Measurements from ENCODE around the gene EDA. TPM values are rescaled to one million over a fixed set of nuclear protein-coding genes. Genes with fewer than 3 reads are reported as not detected.

The EDA gene
- total RNA-seq, 1 experiment from 2014 or later, result 0.23 TPM

DNA sequence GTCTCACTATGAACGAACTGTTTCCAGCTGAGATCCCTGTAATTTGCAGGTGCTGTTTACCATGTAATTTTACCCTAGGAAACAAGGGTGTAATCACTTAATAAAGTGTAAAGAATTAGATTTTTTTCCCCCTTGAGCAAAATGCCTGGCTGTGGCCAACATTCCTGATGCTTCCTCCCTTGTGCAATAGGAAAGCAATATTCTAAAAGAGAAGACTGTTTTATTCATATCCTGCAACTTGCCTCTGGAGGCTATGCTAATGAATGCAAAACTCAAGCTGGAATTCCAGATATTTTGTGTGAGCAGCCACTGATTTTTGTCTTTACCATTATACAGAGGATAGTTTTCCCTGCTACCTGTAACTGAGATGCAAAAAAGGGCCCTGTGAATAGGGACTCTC is 335.8 kb downstream of the EDA start:
- POLR2A ChIA-PET, result no interaction called here
- in situ Hi-C loops (cut with HindIII; ENCODE audit: low pct_unique_long_range_greater_than_20kb, low sequenced_read_pairs), result no loop called here

DNA sequence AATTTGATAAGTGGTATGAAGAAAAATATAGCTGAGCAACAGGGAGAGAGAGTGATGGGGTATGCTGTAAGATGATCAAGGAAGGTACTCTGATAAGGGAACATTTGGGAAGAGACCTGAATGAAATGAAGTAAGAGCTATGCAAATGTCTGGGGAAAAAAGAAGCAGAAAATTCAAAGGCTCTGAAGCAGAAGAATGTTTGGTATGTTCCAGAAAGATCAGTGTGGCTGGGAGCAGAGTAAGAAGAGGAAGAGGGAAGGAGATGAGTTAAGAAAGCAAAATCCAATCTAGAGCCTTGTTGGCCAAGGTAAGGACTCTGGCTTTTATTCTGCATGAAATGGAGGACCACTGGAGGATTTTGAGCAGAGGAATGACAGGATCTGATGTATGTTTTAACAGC is 343.8 kb downstream of the EDA start:
- TF ChIP-seq, protein P1, sequence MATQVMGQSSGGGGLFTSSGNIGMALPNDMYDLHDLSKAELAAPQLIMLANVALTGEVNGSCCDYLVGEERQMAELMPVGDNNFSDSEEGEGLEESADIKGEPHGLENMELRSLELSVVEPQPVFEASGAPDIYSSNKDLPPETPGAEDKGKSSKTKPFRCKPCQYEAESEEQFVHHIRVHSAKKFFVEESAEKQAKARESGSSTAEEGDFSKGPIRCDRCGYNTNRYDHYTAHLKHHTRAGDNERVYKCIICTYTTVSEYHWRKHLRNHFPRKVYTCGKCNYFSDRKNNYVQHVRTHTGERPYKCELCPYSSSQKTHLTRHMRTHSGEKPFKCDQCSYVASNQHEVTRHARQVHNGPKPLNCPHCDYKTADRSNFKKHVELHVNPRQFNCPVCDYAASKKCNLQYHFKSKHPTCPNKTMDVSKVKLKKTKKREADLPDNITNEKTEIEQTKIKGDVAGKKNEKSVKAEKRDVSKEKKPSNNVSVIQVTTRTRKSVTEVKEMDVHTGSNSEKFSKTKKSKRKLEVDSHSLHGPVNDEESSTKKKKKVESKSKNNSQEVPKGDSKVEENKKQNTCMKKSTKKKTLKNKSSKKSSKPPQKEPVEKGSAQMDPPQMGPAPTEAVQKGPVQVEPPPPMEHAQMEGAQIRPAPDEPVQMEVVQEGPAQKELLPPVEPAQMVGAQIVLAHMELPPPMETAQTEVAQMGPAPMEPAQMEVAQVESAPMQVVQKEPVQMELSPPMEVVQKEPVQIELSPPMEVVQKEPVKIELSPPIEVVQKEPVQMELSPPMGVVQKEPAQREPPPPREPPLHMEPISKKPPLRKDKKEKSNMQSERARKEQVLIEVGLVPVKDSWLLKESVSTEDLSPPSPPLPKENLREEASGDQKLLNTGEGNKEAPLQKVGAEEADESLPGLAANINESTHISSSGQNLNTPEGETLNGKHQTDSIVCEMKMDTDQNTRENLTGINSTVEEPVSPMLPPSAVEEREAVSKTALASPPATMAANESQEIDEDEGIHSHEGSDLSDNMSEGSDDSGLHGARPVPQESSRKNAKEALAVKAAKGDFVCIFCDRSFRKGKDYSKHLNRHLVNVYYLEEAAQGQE (IDR thresholded peaks at IDR 0.05; ENCODE audit: insufficient read depth in 1 of 2, low read depth in 2 of 2, low read length in 1 of 2), result no peak
- TF ChIP-seq TCF7L2 (IDR thresholded peaks at IDR 0.05; ENCODE audit: low read depth, low read length), result no peak
- TF ChIP-seq, protein P2, sequence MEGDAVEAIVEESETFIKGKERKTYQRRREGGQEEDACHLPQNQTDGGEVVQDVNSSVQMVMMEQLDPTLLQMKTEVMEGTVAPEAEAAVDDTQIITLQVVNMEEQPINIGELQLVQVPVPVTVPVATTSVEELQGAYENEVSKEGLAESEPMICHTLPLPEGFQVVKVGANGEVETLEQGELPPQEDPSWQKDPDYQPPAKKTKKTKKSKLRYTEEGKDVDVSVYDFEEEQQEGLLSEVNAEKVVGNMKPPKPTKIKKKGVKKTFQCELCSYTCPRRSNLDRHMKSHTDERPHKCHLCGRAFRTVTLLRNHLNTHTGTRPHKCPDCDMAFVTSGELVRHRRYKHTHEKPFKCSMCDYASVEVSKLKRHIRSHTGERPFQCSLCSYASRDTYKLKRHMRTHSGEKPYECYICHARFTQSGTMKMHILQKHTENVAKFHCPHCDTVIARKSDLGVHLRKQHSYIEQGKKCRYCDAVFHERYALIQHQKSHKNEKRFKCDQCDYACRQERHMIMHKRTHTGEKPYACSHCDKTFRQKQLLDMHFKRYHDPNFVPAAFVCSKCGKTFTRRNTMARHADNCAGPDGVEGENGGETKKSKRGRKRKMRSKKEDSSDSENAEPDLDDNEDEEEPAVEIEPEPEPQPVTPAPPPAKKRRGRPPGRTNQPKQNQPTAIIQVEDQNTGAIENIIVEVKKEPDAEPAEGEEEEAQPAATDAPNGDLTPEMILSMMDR (IDR thresholded peaks at IDR 0.05), result no peak
- TF ChIP-seq SIN3A (IDR thresholded peaks at IDR 0.05; ENCODE audit: borderline replicate concordance, insufficient read depth, low read depth, low read length), result no peak
- TF ChIP-seq POLR2AphosphoS5 (IDR thresholded peaks at IDR 0.05; ENCODE audit: low read depth, low read length), result no peak
- in situ Hi-C loops (cut with HindIII; ENCODE audit: low pct_unique_long_range_greater_than_20kb, low sequenced_read_pairs), result no loop called here
- intact Hi-C loops (cut with micrococcal nuclease; ENCODE audit: unreplicated experiment), result no loop called here
- Histone ChIP-seq H3K27me3 (ENCODE audit: control insufficient read depth, insufficient read depth, low read length) (no peaks in the 10 kb centered on the region), H3K9me3 (ENCODE audit: control insufficient read depth, insufficient read depth, low read depth, low read length) (no peaks in the 10 kb centered on the region), H3K36me3 (ENCODE audit: control insufficient read depth, insufficient read depth, low read length) (no peaks in the 10 kb centered on the region), H3K4me3 (ENCODE audit: low read depth in 2 of 2, low read length in 2 of 2) (no peak overlapping the region), H3K4me1 (ENCODE audit: control insufficient read depth, insufficient read depth, low read length) (no peaks in the 10 kb centered on the region), H3K27ac (ENCODE audit: low read length) (no peak overlapping the region)
- ChIA-PET POLR2A (no interaction called here), CTCF (no interaction called here)
- ATAC-seq (no peak), DNase-seq (ENCODE audit: low read depth, low spot score) (no peak)
- BruUV-seq (replicated peaks), result no TSS peak

More for the DNA sequence above, 335.8 kb downstream of the EDA start:
- Histone ChIP-seq H3K4me1 (ENCODE audit: control insufficient read depth, insufficient read depth, low read length) (no peaks in the 10 kb centered on the region), H3K4me3 (ENCODE audit: low read depth in 2 of 2, low read length in 2 of 2) (no peak overlapping the region), H3K27me3 (ENCODE audit: control insufficient read depth, insufficient read depth, low read length) (no peaks in the 10 kb centered on the region), H3K27ac (ENCODE audit: low read length) (no peak overlapping the region), H3K9me3 (ENCODE audit: control insufficient read depth, insufficient read depth, low read depth, low read length) (no peaks in the 10 kb centered on the region), H3K36me3 (ENCODE audit: control insufficient read depth, insufficient read depth, low read length) (no peaks in the 10 kb centered on the region)
- no peak for DNase-seq (ENCODE audit: low read depth, low spot score)
- ATAC-seq, result no peak
- intact Hi-C loops (cut with micrococcal nuclease; ENCODE audit: unreplicated experiment), result no loop called here
- no TSS peak for BruUV-seq (replicated peaks)
- CTCF ChIA-PET, result no interaction called here
- TF ChIP-seq, protein P1 (IDR thresholded peaks at IDR 0.05; ENCODE audit: insufficient read depth in 1 of 2, low read depth in 2 of 2, low read length in 1 of 2), result no peak
- no peak for TF ChIP-seq SIN3A (IDR thresholded peaks at IDR 0.05; ENCODE audit: borderline replicate concordance, insufficient read depth, low read depth, low read length)
- TF ChIP-seq POLR2AphosphoS5 (IDR thresholded peaks at IDR 0.05; ENCODE audit: low read depth, low read length), result no peak
- no peak for TF ChIP-seq TCF7L2 (IDR thresholded peaks at IDR 0.05; ENCODE audit: low read depth, low read length)
- TF ChIP-seq, protein P2 (IDR thresholded peaks at IDR 0.05), result no peak

Measured in Panc1 (cell line).